Muscle layer of duodenum (tissue), 2 donors: ENCODE measurements around the gene TCF15.

Source experiments
- H3K27ac ChIP-seq: one replicate; pipeline ENCODE4 v1.7.0; 2013; ENCODE audit warnings: mild to moderate bottlenecking, low read length
- H3K27me3 ChIP-seq: one replicate; pipeline ENCODE4 v1.7.0; 2013; ENCODE audit warnings: low read depth, mild to moderate bottlenecking, control low read depth, low read length
- H3K36me3 ChIP-seq, 2 donors: one replicate each; pipeline ENCODE4 v1.7.0; 2013; ENCODE audit warnings: low read length in 2 of 2, control low read depth in 1 of 2, mild to moderate bottlenecking in 1 of 2; ENCODE audit not compliant: insufficient read depth in 2 of 2, control insufficient read depth in 1 of 2
- H3K4me1 ChIP-seq, 2 donors: one replicate each; pipeline ENCODE4 v1.7.0; 2013; ENCODE audit warnings: low read length in 2 of 2, mild to moderate bottlenecking in 2 of 2, control low read depth in 1 of 2, moderate library complexity in 1 of 2; ENCODE audit not compliant: insufficient read depth in 2 of 2, control insufficient read depth in 1 of 2
- H3K4me3 ChIP-seq, 2 donors: one replicate each; pipeline ENCODE4 v1.7.0; 2013; ENCODE audit warnings: low read length in 2 of 2, low read depth in 1 of 2, mild to moderate bottlenecking in 1 of 2
- H3K9me3 ChIP-seq, 2 donors: one replicate each; pipeline ENCODE4 v1.7.0; 2013; ENCODE audit warnings: low read length in 2 of 2, control low read depth in 1 of 2, mild to moderate bottlenecking in 1 of 2; ENCODE audit not compliant: control insufficient read depth in 1 of 2
- donor health status: healthy.

TCF15 gene

GRCh38 chr20:610130-611046 is at the start of gene TCF15:
Gene TCF15, minus strand, starts transcription at chr20:610309. Its CDS starts 72 bp downstream, at chr20:610237.
- Histone ChIP-seq H3K27ac (no peak within 1 kb of the TSS), H3K27me3 (peaks cover 22% of the 10 kb centered on the region), H3K36me3 (no peaks in the 10 kb centered on the region), H3K4me1 (peaks cover 0 to 13% of the 10 kb centered on the region in 2 donors), H3K9me3 (no peaks in the 10 kb centered on the region), H3K4me3 (peak within 1 kb of the TSS in 1 of 2 donors; percentile 54)

GRCh38 chr20:658731-659291 is 48.7 kb upstream of the TCF15 start:
- H3K27me3 ChIP-seq = peaks cover 17% of the 10 kb centered on the region
- no peaks in the 10 kb centered on the region for H3K36me3 ChIP-seq
- no peaks in the 10 kb centered on the region for H3K9me3 ChIP-seq
- H3K4me1 ChIP-seq = peaks cover 0 to 2% of the 10 kb centered on the region in 2 donors
- no peak overlapping the region for H3K4me3 ChIP-seq
- H3K27ac ChIP-seq = no peak overlapping the region

GRCh38 chr20:658202-658601 is 48.1 kb upstream of the TCF15 start:
- Histone ChIP-seq H3K27me3 (peaks cover 17% of the 10 kb centered on the region), H3K4me3 (no peak overlapping the region), H3K27ac (no peak overlapping the region), H3K9me3 (no peaks in the 10 kb centered on the region), H3K36me3 (no peaks in the 10 kb centered on the region), H3K4me1 (peaks cover 0 to 5% of the 10 kb centered on the region in 2 donors)

GRCh38 chr20:655726-656624 is 45.9 kb upstream of the TCF15 start:
- no peak overlapping the region for H3K27ac ChIP-seq
- H3K4me3 ChIP-seq = no peak overlapping the region
- peaks cover 0 to 2% of the 10 kb centered on the region in 2 donors for H3K36me3 ChIP-seq
- peaks cover 5 to 12% of the 10 kb centered on the region in 2 donors for H3K4me1 ChIP-seq
- H3K9me3 ChIP-seq = no peaks in the 10 kb centered on the region
- H3K27me3 ChIP-seq = peaks cover 4% of the 10 kb centered on the region

- peaks cover 5 to 12% of the 10 kb centered on the region in 2 donors for H3K4me1 ChIP-seq
- peaks cover 0 to 17% of the 10 kb centered on the region in 2 donors for H3K36me3 ChIP-seq
- no peak overlapping the region for H3K4me3 ChIP-seq
- no peaks in the 10 kb centered on the region for H3K9me3 ChIP-seq
- no peak overlapping the region for H3K27ac ChIP-seq
- peaks cover 4% of the 10 kb centered on the region for H3K27me3 ChIP-seq
Observed at GRCh38 chr20:654417-654750, 44.3 kb upstream of the TCF15 start.

GRCh38 chr20:653590-654416 is 43.7 kb upstream of the TCF15 start:
- Histone ChIP-seq H3K4me1 (peaks cover 5 to 12% of the 10 kb centered on the region in 2 donors), H3K4me3 (peak overlapping the region; percentile 74 to 81), H3K9me3 (no peaks in the 10 kb centered on the region), H3K27ac (no peak overlapping the region), H3K27me3 (peaks cover 4% of the 10 kb centered on the region), H3K36me3 (peaks cover 2 to 21% of the 10 kb centered on the region in 2 donors)

- H3K9me3 ChIP-seq = peaks cover 0 to 3% of the 10 kb centered on the region in 2 donors
- H3K4me1 ChIP-seq = peaks cover 5 to 12% of the 10 kb centered on the region in 2 donors
- peaks cover 4% of the 10 kb centered on the region for H3K27me3 ChIP-seq
- peak within 1 kb of the TSS; percentile 68 for H3K27ac ChIP-seq
- peaks cover 9 to 28% of the 10 kb centered on the region in 2 donors for H3K36me3 ChIP-seq
- H3K4me3 ChIP-seq = peak within 1 kb of the TSS; percentile 75 to 81
Observed at GRCh38 chr20:653110-653589, 43.0 kb upstream of the TCF15 start, which contains the start of gene SRXN1. Gene SRXN1, minus strand, starts transcription at chr20:653200. Its CDS starts 15 bp downstream, at chr20:653185.

- peaks cover 14 to 33% of the 10 kb centered on the region in 2 donors for H3K36me3 ChIP-seq
- H3K27ac ChIP-seq = peak overlapping the region; percentile 68
- peaks cover 0 to 7% of the 10 kb centered on the region in 2 donors for H3K9me3 ChIP-seq
- peaks cover 5 to 12% of the 10 kb centered on the region in 2 donors for H3K4me1 ChIP-seq
- H3K27me3 ChIP-seq = peaks cover 3% of the 10 kb centered on the region
- H3K4me3 ChIP-seq = peak overlapping the region; percentile 75 to 81
Observed at GRCh38 chr20:652615-653109, 42.6 kb upstream of the TCF15 start.

GRCh38 chr20:651713-652614 is 41.9 kb upstream of the TCF15 start:
- peaks cover 16 to 40% of the 10 kb centered on the region in 2 donors for H3K36me3 ChIP-seq
- no peaks in the 10 kb centered on the region for H3K27me3 ChIP-seq
- peak overlapping the region; percentile 75 to 81 for H3K4me3 ChIP-seq
- H3K27ac ChIP-seq = peak overlapping the region; percentile 68
- peaks cover 5 to 12% of the 10 kb centered on the region in 2 donors for H3K4me1 ChIP-seq
- H3K9me3 ChIP-seq = peaks cover 0 to 10% of the 10 kb centered on the region in 2 donors
